Ovary (tissue), 9 donors: Measurements from ENCODE around the gene UBXN4. TPM values are rescaled to one million over a fixed set of nuclear protein-coding genes. Genes with fewer than 3 reads are reported as not detected.

Experiments used
- DNase-seq, 5 donors: peaks; one replicate each; pipeline ENCODE4 v3.0.0-alpha.2; 2019 to 2020
- H3K27ac ChIP-seq, 2 donors: fragments of 200-600 bp; one replicate each; pipeline versions ENCODE4 v1.5.1 to v1.8.0; 2019 to 2022
- H3K27me3 ChIP-seq: fragments of 200-600 bp; one replicate; pipeline ENCODE4 v1.8.0; 2022
- H3K36me3 ChIP-seq: fragments of 200-600 bp; sonication (generic); one replicate; pipeline ENCODE4 v1.5.1; 2019
- H3K4me1 ChIP-seq: one replicate; pipeline ENCODE4 v1.8.1; 2013; ENCODE audit warnings: mild to moderate bottlenecking, moderate library complexity; ENCODE audit not compliant: insufficient read depth
- H3K4me3 ChIP-seq: fragments of 200-600 bp; sonication (generic); one replicate; pipeline ENCODE4 v1.5.1; 2017
- H3K9me3 ChIP-seq, 2 donors: fragments of 200-600 bp in 1 of 2; sonication (generic) in 1 of 2; one replicate each; pipeline versions ENCODE4 v1.5.1 to v1.8.1; 2013 to 2019; ENCODE audit warnings: mild to moderate bottlenecking in 1 of 2, moderate library complexity in 1 of 2
- CTCF ChIP-seq, 3 donors: fragments of 450-650 bp in 2 of 3; fragments of 200-600 bp in 1 of 3; IDR thresholded peaks; one replicate each; pipeline versions ENCODE4 v1.5.1 to v1.8.0; 2016 to 2022; ENCODE audit warnings: antibody characterized with exemption in 3 of 3, mild to moderate bottlenecking in 1 of 3
- EP300 ChIP-seq: sonication (generic); formaldehyde crosslinking; IDR thresholded peaks from one replicate; pipeline ENCODE4 v1.6.1; 2017; ENCODE audit warnings: antibody characterized with exemption
- POLR2A ChIP-seq: fragments of 450-650 bp; IDR thresholded peaks from one replicate; pipeline ENCODE4 v1.6.1; 2017; ENCODE audit warnings: antibody characterized with exemption, mild to moderate bottlenecking, moderate library complexity
- WGBS, 3 donors: extraction: QIAGEN DNeasy Blood & Tissue Kit in 1 of 3; methylation state at CpG; one replicate each; pipeline versions ENCODE4 v1.1.5 to v1.1.7; 2013 to 2017; 5-methylcytosine and 5-hydroxymethylcytosine counted together
- intact Hi-C, 4 donors: fragments of 100-400 bp; cut with DNase I; formaldehyde crosslinking; loops; one replicate each; pipeline versions ENCODE4 v1.11.0 to v1.15.1; 2022 to 2023
- polyA plus RNA-seq, 2 donors: library from polyadenylated mRNA; stranded (reverse); fragments of 200-250 nt in 1 of 2; fragments of 350-450 nt in 1 of 2; fragmentation: Illumina TruSeq in 1 of 2; extraction: RNeasy Lipid Tissue Mini Kit (QIAGEN cat#74804) in 1 of 2; gene quantifications; one replicate each; pipeline ENCODE4 v1.2.3, GENCODE V29; 2013 to 2014
- total RNA-seq, 7 donors: library from RNA; depleted of rRNA in 2 of 7; stranded (reverse); fragments of >200 nt in 2 of 7; fragmentation: NEBNext Ultra II Directional in 3 of 7; extraction: Animal tissue kit (Norgen Biotek cat#: 25700) in 3 of 7; gene quantifications; one replicate each; pipeline versions ENCODE4 v1.1.0 to v1.2.4, GENCODE V29; 2016 to 2023
- donor health status: DM: no; HTN: no; CAD: no; lungs with moderate emphysema.
- donor health status: DM: no; HTN: no; CAD: no.
- donor health status: Bipolar disorder and iron deficiency.
- donor health status: DM: yes; HTN: yes; CAD: no.
- donor health status: DM: no; HTN: no; CAD: no.
- donor health status: DM: yes; HTN: yes; CAD: no.

The UBXN4 gene
- total and polyA plus RNA-seq, 9 donors: 46.6 to 101 (median 82.0) TPM

GRCh38 chr2:135825131-135825530, 83.5 kb downstream of the UBXN4 start:
- Histone ChIP-seq H3K9me3 (no peaks in the 10 kb centered on the region), H3K27me3 (no peaks in the 10 kb centered on the region), H3K4me1 (no peaks in the 10 kb centered on the region), H3K4me3 (no peak overlapping the region), H3K27ac (no peak overlapping the region), H3K36me3 (no peaks in the 10 kb centered on the region)
- 74 to 76% (median 74%) methylated on average over 9 of the region's 9 CpGs for WGBS, 3 donors
- TF ChIP-seq POLR2A (no peak), EP300 (no peak), CTCF (IDR thresholded peaks at IDR 0.05) (no peak)
- DNase-seq: no peak
- intact Hi-C loops: no loop called here

GRCh38 chr2:135825550-135826176, 84.0 kb downstream of the UBXN4 start:
- intact Hi-C loops: no loop called here
- H3K27ac ChIP-seq: no peak overlapping the region

GRCh38 chr2:135826544-135826943, 84.9 kb downstream of the UBXN4 start:
- Histone ChIP-seq H3K4me1 (no peaks in the 10 kb centered on the region), H3K9me3 (no peaks in the 10 kb centered on the region), H3K4me3 (no peak overlapping the region), H3K27ac (no peak overlapping the region), H3K36me3 (no peaks in the 10 kb centered on the region), H3K27me3 (no peaks in the 10 kb centered on the region)
- intact Hi-C loops: no loop called here
- DNase-seq: no peak
- no peak for TF ChIP-seq POLR2A
- TF ChIP-seq CTCF (IDR thresholded peaks at IDR 0.05): no peak
- TF ChIP-seq EP300: no peak
- WGBS, 3 donors: 88 to 95% (median 94%) methylated on average over 6 of the region's 6 CpGs

More at GRCh38 chr2:135825550-135826176, 84.0 kb downstream of the UBXN4 start:
- Histone ChIP-seq H3K4me3 (no peak overlapping the region), H3K9me3 (no peaks in the 10 kb centered on the region), H3K27me3 (no peaks in the 10 kb centered on the region), H3K4me1 (no peaks in the 10 kb centered on the region), H3K36me3 (no peaks in the 10 kb centered on the region)
- DNase-seq: no peak
- TF ChIP-seq CTCF (IDR thresholded peaks at IDR 0.05): no peak
- no peak for TF ChIP-seq EP300
- no peak for TF ChIP-seq POLR2A
- 37 to 42% (median 38%) methylated on average over 11 of the region's 11 CpGs for WGBS, 3 donors

- H3K9me3 ChIP-seq: no peaks in the 10 kb centered on the region
- H3K4me1 ChIP-seq: no peaks in the 10 kb centered on the region
- TF ChIP-seq POLR2A: no peak
- TF ChIP-seq CTCF (IDR thresholded peaks at IDR 0.05): no peak
- no peak for TF ChIP-seq EP300
- no peak overlapping the region for H3K4me3 ChIP-seq
- no peak overlapping the region for H3K27ac ChIP-seq
- no peaks in the 10 kb centered on the region for H3K27me3 ChIP-seq
- 74 to 80% (median 74%) methylated on average over 13 of the region's 13 CpGs for WGBS, 3 donors
- no peaks in the 10 kb centered on the region for H3K36me3 ChIP-seq
- intact Hi-C loops: no loop called here
- no peak for DNase-seq
These were observed 87.9 kb downstream of the UBXN4 start for GRCh38 chr2:135829378-135830135.
